ENCODE results near the gene CCDC85C. TPM values are rescaled to one million over a fixed set of nuclear protein-coding genes. Genes with fewer than 3 reads are reported as not detected.

CCDC85C gene
- total and polyA plus RNA-seq, 2 of the 8 experiments (the other 6 are each of a cell fraction or from before 2014, with no cell fraction given): 16.8 to 35.8 TPM

DNA sequence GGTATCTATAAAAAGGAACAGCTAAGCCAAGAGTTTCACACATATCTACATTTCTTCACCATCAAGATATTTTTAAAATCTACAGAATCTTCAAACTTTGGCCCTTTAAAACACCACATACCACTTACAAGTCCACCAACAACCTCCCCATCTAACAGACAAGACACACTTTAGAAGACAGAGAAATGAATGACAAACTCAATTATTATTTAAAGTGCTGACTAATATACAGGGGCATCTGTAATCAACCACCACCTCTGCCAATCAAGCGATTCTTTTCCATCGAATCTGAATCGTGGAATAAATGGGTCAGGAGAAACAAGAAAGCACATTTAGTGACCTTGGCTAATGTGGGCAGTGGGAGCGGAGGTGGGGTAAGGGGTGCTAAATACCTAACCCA is 131.1 kb downstream of the CCDC85C start (continued):
- TF ChIP-seq SIN3A (conservative IDR thresholded peaks at IDR 0.05 in 1 of 2, IDR thresholded peaks at IDR 0.05 in 1 of 2; ENCODE audit: low read depth in 1 of 2, low read length in 2 of 2) (no peak), GTF2F1 (IDR thresholded peaks at IDR 0.05; ENCODE audit: borderline replicate concordance, low read depth, low read length) (no peak), KDM1A (IDR thresholded peaks at IDR 0.05; ENCODE audit: borderline replicate concordance, low read length) (no peak), ATF3 (IDR thresholded peaks at IDR 0.05; ENCODE audit: insufficient read depth, low read depth, low read length) (no peak)

All from H1 (cell line).